Fibroblast of lung (primary cell): ENCODE measurements around the gene ZNF273.

Experiments
- CTCF ChIP-seq, 2 donors: IDR thresholded peaks in 1 of 2; conservative IDR thresholded peaks in 1 of 2; 1 replicate in 1 of 2; 2 replicates in 1 of 2; pipeline ENCODE4 v1.5.1; 2011 to 2012; ENCODE audit warnings: low read length in 2 of 2, control low read depth in 1 of 2, inconsistent platforms in 1 of 2, low read depth in 1 of 2, mild to moderate bottlenecking in 1 of 2
- EZH2 ChIP-seq: IDR thresholded peaks from 2 replicates; pipeline ENCODE4 v1.5.1; 2012; ENCODE audit warnings: low read length, control low read depth, mild to moderate bottlenecking; ENCODE audit errors: missing control alignments

GRCh38 chr7:64892666-64893309 lies 10.3 kb upstream of the ZNF273 start:
- TF ChIP-seq CTCF (conservative IDR thresholded peaks at IDR 0.05 in 1 of 2, IDR thresholded peaks at IDR 0.05 in 1 of 2; ENCODE audit: low read depth in 1 of 2, low read length in 2 of 2): no peak
- TF ChIP-seq EZH2: no peak
